GM12874 (cell line): ENCODE data around the gene GRAMD2A.

ENCODE experiments used
- TF ChIP-seq, protein P1 (sequence below): IDR thresholded peaks from 2 replicates; pipeline ENCODE4 v1.5.1; 2011; ENCODE audit warnings: low read depth, mild to moderate bottlenecking, control low read depth, low read length, moderate library complexity; ENCODE audit not compliant: insufficient read depth

GRAMD2A gene

DNA sequence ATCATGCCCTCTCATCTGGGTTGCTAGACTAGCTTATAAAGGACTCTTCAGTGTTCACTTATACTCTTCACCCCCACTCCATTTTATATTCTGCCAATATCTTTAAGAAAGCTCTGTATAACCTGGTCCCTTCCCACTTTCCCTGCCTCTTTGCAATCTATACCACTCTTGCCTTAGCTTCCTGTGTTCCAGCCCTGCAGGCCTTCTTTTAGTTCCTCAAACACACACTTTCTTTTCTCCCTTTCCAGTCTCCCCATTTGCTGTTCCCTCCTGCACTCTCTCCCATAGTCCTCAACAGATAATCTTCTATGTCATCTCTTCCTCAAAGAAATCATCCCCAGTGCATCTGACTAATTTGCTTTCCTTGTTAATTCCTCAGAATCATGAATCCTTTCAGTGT, 50.7 kb downstream of the GRAMD2A start:
- TF ChIP-seq, protein P1, sequence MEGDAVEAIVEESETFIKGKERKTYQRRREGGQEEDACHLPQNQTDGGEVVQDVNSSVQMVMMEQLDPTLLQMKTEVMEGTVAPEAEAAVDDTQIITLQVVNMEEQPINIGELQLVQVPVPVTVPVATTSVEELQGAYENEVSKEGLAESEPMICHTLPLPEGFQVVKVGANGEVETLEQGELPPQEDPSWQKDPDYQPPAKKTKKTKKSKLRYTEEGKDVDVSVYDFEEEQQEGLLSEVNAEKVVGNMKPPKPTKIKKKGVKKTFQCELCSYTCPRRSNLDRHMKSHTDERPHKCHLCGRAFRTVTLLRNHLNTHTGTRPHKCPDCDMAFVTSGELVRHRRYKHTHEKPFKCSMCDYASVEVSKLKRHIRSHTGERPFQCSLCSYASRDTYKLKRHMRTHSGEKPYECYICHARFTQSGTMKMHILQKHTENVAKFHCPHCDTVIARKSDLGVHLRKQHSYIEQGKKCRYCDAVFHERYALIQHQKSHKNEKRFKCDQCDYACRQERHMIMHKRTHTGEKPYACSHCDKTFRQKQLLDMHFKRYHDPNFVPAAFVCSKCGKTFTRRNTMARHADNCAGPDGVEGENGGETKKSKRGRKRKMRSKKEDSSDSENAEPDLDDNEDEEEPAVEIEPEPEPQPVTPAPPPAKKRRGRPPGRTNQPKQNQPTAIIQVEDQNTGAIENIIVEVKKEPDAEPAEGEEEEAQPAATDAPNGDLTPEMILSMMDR, result no peak

DNA sequence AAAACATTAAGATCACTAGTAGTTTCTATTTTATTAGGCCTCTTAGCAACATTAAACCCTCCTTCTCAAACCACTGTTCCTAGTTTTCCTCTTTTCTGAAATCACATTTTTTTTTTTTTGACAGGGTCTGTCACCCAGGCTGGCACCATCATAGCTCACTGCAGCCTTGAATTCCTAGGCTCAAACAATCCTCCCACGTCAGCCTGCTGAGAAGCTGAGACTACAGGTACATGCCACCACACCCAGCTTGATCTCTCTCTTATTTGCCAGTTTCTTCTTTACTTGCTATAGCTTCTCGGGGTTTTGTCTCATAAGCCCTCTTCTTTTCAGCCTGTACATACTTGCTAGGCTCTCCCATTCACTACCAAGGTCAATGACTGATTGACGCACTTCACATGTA, 51.4 kb downstream of the GRAMD2A start:
- TF ChIP-seq, protein P1, result no peak

DNA sequence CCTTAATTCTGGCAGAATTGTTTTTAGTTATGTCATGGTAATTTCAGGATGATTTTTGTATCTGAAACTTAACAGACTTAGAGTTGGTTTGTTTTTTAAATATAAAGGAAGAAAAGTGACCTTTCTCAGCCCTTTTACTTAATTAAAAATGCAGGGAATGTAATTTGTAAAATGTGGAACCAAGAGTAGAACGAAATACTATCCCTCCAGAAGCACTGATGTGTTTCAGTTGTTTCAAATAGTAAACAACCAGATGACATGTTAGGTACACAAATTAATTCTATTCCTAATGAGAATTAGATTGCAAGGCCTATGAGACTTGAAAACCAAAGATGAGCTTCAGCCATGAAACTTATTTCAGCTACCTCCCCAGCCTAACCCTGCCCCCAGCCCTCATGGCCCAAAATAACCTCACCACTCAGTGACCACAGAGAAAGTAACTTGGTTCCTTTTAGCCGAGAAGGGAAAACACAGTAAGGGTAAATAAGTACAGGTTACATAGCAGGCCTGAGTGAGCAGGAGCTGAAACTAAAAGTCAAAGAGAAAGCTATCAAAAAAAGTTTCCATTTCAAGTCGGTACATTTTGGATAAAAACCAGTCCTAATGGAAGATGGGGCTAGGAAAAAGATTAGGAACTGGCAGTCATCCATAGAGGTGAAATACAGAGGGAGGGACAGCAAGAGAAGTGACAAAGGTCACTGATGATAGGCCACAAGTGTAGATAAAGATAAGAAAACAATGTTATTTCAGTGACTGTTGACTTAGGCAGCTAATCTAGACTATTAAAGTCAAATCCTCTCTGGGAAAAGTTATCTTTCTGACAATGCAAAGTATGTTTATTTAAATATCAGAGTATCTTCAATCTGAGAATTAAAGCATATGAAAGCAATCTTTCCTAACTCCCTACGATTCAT, 56.2 kb downstream of the GRAMD2A start:
- TF ChIP-seq, protein P1, result no peak

DNA sequence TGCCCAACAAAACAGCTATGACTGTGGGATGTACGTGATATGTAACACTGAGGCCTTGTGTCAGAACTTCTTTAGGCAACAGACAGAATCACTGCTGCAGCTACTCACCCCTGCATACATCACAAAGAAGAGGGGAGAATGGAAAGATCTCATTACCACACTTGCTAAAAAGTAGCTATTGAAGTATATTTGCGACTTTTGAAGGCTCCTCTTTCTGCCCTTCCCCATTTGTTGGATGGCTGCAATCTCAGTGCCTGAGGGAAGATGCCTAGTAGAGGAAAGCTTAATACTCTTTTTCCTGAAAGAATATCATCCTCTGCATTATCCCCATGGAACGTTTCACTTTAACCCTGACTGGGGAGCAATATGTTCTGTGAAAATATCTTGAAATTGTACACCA, 57.5 kb downstream of the GRAMD2A start:
- TF ChIP-seq, protein P1, result no peak

DNA sequence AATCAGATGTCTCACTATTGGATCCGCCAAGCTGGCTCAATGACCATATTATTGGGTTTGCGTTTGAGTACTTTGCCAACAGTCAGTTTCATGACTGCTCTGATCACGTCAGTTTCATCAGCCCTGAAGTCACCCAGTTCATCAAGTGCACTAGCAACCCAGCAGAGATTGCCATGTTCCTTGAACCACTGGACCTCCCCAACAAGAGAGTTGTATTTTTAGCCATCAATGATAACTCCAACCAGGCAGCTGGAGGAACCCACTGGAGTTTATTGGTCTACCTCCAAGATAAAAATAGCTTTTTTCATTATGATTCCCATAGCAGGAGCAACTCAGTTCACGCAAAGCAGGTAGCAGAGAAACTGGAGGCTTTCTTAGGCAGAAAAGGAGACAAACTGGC, 57.9 kb downstream of the GRAMD2A start:
- TF ChIP-seq, protein P1, result no peak

DNA sequence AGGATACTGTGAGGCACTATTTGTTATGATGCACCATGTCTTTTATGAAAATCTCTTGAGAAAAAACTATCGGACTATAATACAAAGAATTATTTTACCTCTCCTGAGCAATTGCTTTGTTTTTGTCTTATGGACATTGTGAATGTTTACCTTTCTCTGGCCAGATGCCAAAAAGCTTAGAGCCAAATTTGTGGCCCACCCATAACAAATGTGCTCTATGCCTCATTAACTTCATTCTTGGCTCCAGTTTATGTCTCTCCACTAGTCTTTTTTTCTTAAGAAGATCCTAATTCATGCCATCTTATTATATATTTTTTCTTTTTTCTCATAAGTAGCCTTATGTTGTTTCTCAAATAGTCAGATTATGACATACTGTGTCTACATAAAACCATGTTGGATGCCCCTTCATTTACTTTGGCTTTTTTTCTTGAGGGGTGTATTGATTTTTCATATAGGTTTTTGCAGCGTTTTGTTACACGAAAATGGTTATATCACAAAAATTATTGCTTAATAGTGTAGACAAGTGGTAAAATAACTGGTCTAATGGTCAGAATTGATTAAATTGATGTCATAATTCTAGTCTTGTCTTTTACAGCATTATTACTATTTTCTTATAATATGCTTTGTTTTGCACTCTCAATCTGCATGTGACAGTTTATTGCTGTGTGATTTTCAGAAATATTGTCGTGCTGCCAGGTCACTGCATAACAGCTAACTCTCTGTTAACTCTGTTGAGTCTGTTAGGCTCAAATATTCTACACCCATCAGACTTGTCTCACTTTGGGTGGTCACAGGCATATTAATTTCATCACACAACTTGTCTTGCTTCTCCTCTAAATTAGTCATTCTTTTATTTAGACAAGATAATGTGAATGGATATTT, 61.2 kb downstream of the GRAMD2A start:
- TF ChIP-seq, protein P1, result no peak

DNA sequence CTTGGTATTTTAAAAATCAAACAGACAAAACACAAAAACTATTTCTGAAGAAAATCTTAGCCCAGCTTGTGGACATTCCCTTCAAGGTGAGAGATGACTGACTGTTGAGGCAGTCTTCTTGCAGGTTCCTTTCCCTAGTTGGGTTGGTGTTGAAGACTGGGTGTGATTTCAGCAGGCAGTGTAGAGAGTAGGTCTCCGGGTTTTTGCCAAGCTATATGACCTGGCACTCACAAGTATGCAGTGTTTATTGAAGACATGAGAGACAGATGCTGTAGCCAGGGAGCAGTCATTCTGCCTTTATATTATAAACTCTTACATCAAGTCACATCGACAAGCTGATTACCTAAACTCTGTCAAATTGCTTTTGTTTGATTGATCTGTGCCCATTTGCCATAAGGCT, 61.9 kb downstream of the GRAMD2A start:
- TF ChIP-seq, protein P1, result no peak
